ENCODE measurements around the gene TTI1.

TTI1 gene

GRCh38 chr20:38029453-38029852 lies 3.8 kb downstream of the TTI1 start:
- no peak for TF ChIP-seq REST (IDR thresholded peaks at IDR 0.05; ENCODE audit: low read depth)
- TF ChIP-seq USF1 (IDR thresholded peaks at IDR 0.05) = no peak
- no peak for TF ChIP-seq MAX (IDR thresholded peaks at IDR 0.05)
- TF ChIP-seq EP300 (IDR thresholded peaks at IDR 0.05; ENCODE audit: borderline replicate concordance) = no peak
- no peak for TF ChIP-seq TCF12 (IDR thresholded peaks at IDR 0.05; ENCODE audit: low read depth)
- no peak for TF ChIP-seq CREB1 (IDR thresholded peaks at IDR 0.05; ENCODE audit: low read depth)
- TF ChIP-seq EGR1 (IDR thresholded peaks at IDR 0.05) = no peak
- no peak for TF ChIP-seq ZBTB7A (IDR thresholded peaks at IDR 0.05; ENCODE audit: low read depth)
- TF ChIP-seq FOXM1 (IDR thresholded peaks at IDR 0.05; ENCODE audit: borderline replicate concordance, low read depth) = no peak
- TF ChIP-seq YY1 (IDR thresholded peaks at IDR 0.05; ENCODE audit: low read depth) = no peak
- TF ChIP-seq RAD21 (IDR thresholded peaks at IDR 0.05; ENCODE audit: low read depth) = no peak
- TF ChIP-seq CEBPB (IDR thresholded peaks at IDR 0.05) = no peak

GRCh38 chr20:38024496-38024895 lies 8.8 kb downstream of the TTI1 start:
- no peak for TF ChIP-seq FOXM1 (IDR thresholded peaks at IDR 0.05; ENCODE audit: borderline replicate concordance, low read depth)
- no peak for TF ChIP-seq NFIC (IDR thresholded peaks at IDR 0.05)
- TF ChIP-seq REST (IDR thresholded peaks at IDR 0.05; ENCODE audit: low read depth) = no peak
- no peak for TF ChIP-seq TAF1 (IDR thresholded peaks at IDR 0.05; ENCODE audit: low read depth)
- TF ChIP-seq EP300 (IDR thresholded peaks at IDR 0.05; ENCODE audit: borderline replicate concordance) = no peak

GRCh38 chr20:38023181-38024001 lies 9.9 kb downstream of the TTI1 start:
- TF ChIP-seq YY1 (IDR thresholded peaks at IDR 0.05; ENCODE audit: low read depth) (no peak), MAX (IDR thresholded peaks at IDR 0.05) (no peak), TCF12 (IDR thresholded peaks at IDR 0.05; ENCODE audit: low read depth) (no peak), USF1 (IDR thresholded peaks at IDR 0.05) (no peak), CREB1 (IDR thresholded peaks at IDR 0.05; ENCODE audit: low read depth) (no peak), CEBPB (IDR thresholded peaks at IDR 0.05) (no peak), EP300 (IDR thresholded peaks at IDR 0.05; ENCODE audit: borderline replicate concordance) (no peak), NFIC (IDR thresholded peaks at IDR 0.05) (no peak), EGR1 (IDR thresholded peaks at IDR 0.05) (no peak), TAF1 (IDR thresholded peaks at IDR 0.05; ENCODE audit: low read depth) (no peak), RAD21 (IDR thresholded peaks at IDR 0.05; ENCODE audit: low read depth) (no peak), ZBTB7A (IDR thresholded peaks at IDR 0.05; ENCODE audit: low read depth) (no peak)

GRCh38 chr20:38021087-38021772 lies 12.0 kb downstream of the TTI1 start:
- no peak for TF ChIP-seq TEAD4 (IDR thresholded peaks at IDR 0.05)
- TF ChIP-seq FOXM1 (IDR thresholded peaks at IDR 0.05; ENCODE audit: borderline replicate concordance, low read depth) = no peak
- TF ChIP-seq TAF1 (IDR thresholded peaks at IDR 0.05; ENCODE audit: low read depth) = no peak
- no peak for TF ChIP-seq CEBPB (IDR thresholded peaks at IDR 0.05)
- no peak for TF ChIP-seq MAX (IDR thresholded peaks at IDR 0.05)
- no peak for TF ChIP-seq EP300 (IDR thresholded peaks at IDR 0.05; ENCODE audit: borderline replicate concordance)
- TF ChIP-seq NFIC (IDR thresholded peaks at IDR 0.05) = no peak
- TF ChIP-seq CREB1 (IDR thresholded peaks at IDR 0.05; ENCODE audit: low read depth) = no peak
- no peak for TF ChIP-seq USF1 (IDR thresholded peaks at IDR 0.05)
- no peak for TF ChIP-seq REST (IDR thresholded peaks at IDR 0.05; ENCODE audit: low read depth)
- TF ChIP-seq ZBTB7A (IDR thresholded peaks at IDR 0.05; ENCODE audit: low read depth) = no peak
- no peak for TF ChIP-seq EGR1 (IDR thresholded peaks at IDR 0.05)
- TF ChIP-seq RAD21 (IDR thresholded peaks at IDR 0.05; ENCODE audit: low read depth) = no peak
- TF ChIP-seq TCF12 (IDR thresholded peaks at IDR 0.05; ENCODE audit: low read depth) = no peak

Data from Ishikawa (cell line).